Activated T-cell treated with anti-CD3 and anti-CD28 coated beads, Interleukin-2, amount 50 U/mL, for 72 hours (primary cell): ENCODE data around the gene FOXJ1. TPM values are rescaled to one million over a fixed set of nuclear protein-coding genes. Genes with fewer than 3 reads are reported as not detected.
"Not testable (repeated sequence)": the region's sequence is repeated elsewhere in the genome, so short reads cannot be mapped to it uniquely, and the experiment has no call there.

Experiments used
- ATAC-seq, 2 donors: fragments of 150-1000 bp; cut with Tn5 transposase; replicated peaks in 1 of 2; 2 replicates each; pipeline ENCODE4 v1.10.0; 2021; ENCODE audit warnings: moderate library complexity in 2 of 2, mild to moderate bottlenecking in 1 of 2
- DNase-seq, 2 donors: peaks; one replicate each; pipeline ENCODE4 v3.0.0; 2021 to 2022; ENCODE audit warnings: mixed read lengths in 1 of 2
- H3K27ac Mint-ChIP-seq: one replicate; pipeline ENCODE4 v1.8.0; 2022; ENCODE audit warnings: mild to moderate bottlenecking, moderate library complexity, mixed read lengths
- H3K27me3 Mint-ChIP-seq: one replicate; pipeline ENCODE4 v1.8.0; 2022; ENCODE audit warnings: low read depth, mixed read lengths
- H3K36me3 Mint-ChIP-seq, 2 donors: one replicate each; pipeline ENCODE4 v1.8.0; 2022; ENCODE audit warnings: mixed read lengths in 2 of 2, mild to moderate bottlenecking in 1 of 2; ENCODE audit not compliant: insufficient read depth in 2 of 2
- H3K4me1 Mint-ChIP-seq: one replicate; pipeline ENCODE4 v1.8.0; 2022; ENCODE audit warnings: low read depth, mixed read lengths
- H3K4me3 Mint-ChIP-seq, 2 donors: one replicate each; pipeline ENCODE4 v1.8.0; 2022; ENCODE audit warnings: mild to moderate bottlenecking in 2 of 2, mixed read lengths in 2 of 2, moderate library complexity in 2 of 2
- H3K9me3 Mint-ChIP-seq, 2 donors: one replicate each; pipeline ENCODE4 v1.8.0; 2022; ENCODE audit warnings: mixed read lengths in 2 of 2
- total RNA-seq, 2 donors: library from RNA; stranded (reverse); gene quantifications; one replicate each; pipeline ENCODE4 v1.2.3, GENCODE V29; 2022

Gene FOXJ1, protein sequence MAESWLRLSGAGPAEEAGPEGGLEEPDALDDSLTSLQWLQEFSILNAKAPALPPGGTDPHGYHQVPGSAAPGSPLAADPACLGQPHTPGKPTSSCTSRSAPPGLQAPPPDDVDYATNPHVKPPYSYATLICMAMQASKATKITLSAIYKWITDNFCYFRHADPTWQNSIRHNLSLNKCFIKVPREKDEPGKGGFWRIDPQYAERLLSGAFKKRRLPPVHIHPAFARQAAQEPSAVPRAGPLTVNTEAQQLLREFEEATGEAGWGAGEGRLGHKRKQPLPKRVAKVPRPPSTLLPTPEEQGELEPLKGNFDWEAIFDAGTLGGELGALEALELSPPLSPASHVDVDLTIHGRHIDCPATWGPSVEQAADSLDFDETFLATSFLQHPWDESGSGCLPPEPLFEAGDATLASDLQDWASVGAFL
- 1 to 10 TPM; 1.4 to 1.5 TPM for total RNA-seq

DNA sequence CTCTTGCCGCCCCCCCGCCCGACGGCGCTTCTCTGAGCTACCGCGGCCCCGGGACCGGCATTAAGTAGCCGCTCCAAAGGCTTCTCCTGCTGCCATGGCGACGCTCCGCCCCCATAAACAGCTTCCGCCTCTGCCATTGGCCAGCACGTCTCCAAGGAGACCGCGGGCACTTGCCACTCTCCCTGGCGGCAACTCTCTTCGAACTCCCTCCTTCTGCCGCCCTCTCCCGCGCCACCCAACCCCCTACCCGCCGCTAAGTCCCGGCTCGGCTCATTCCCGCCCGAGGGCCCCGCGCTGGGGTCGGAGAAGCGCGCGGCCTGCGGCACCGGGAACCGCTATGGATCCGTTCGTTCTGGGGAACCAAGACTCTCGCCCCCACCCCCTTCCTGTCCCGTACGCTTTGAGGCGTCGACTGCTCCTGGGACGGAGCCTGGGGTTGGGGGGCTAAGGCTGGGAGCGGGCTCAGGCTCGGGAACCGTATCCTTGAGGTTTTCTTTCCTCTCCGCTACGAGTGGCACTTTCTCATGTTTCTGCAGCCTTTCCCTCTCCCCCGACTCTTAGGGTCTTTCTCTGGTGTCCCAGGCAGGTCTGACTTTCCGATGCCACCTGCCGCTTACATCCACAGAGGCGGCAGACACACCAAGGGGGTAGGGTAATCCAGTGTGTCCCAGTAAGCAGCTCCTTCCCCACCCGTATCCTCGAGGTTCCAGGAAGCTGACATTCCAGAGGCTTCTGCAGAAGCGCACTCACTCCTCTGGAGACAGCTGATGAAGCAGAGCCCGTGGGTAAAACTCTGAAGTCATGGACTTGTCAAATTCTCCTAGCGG, at the start of gene FOXJ1:
Gene FOXJ1 (minus strand): TSS at position 34 of the 827 bp plus-strand sequence. CDS start 850 bp downstream, outside the sequence.
- H3K9me3 Mint-ChIP-seq, result no peaks in the 10 kb centered on the region
- H3K27ac Mint-ChIP-seq, result no peak within 1 kb of the TSS
- H3K36me3 Mint-ChIP-seq, result no peaks in the 10 kb centered on the region

DNA sequence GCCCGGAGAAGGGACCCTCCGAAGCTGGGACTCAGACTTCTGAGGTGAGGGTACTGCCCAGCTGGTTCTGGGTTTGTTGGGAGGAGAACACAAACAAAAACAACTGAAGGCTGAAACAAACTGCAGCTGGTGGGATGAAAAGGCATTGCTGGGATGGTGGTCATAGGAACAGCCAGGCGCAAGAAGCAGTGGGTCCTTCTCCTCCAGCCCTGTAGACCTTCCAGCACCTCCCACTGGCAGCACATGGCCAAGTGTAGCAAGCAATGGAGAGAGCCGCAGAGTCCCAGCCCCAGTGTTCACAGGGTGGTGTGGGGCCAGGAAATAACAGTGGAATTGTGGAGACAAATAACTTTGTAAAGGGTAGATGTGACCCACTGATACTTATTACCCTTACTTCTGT, 48.7 kb upstream of the FOXJ1 start:
- Mint-ChIP-seq H3K9me3 (no peaks in the 10 kb centered on the region), H3K4me3 (peak overlapping the region; percentile 66 to 80)

More for the DNA sequence above, at the start of gene FOXJ1:
- Mint-ChIP-seq H3K27me3 (no peaks in the 10 kb centered on the region), H3K4me1 (peaks cover 56% of the 10 kb centered on the region), H3K4me3 (peak within 1 kb of the TSS; percentile 80 to 81)
- peak; percentile 90 to 92 for DNase-seq
- peak; percentile 79 to 80 for ATAC-seq

DNA sequence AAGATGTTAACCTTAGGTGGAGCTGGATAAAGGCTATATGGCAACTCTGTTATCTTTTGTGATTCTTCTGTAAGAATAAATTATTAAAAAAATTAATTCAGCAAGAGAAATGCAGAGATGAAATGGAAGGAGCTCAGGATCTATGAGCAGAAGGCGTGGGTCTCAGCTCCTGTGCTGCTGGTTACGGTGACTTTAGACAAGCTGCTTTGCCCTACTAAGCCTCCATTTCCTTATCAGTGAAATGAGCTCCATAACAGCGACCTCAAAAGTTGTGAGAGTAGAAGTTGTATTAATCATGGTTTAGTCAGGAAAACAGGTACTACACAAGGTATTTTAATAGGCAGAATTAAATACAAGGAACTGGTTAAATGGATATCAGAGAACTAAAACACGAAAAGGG, 48.2 kb upstream of the FOXJ1 start:
- DNase-seq (no peak), ATAC-seq (no peak)
- Mint-ChIP-seq H3K27ac (peak overlapping the region; percentile 95), H3K36me3 (peaks cover 14 to 16% of the 10 kb centered on the region in 2 donors), H3K27me3 (no peaks in the 10 kb centered on the region), H3K4me3 (peak overlapping the region; percentile 66 to 80), H3K4me1 (peaks cover 96% of the 10 kb centered on the region), H3K9me3 (no peaks in the 10 kb centered on the region)

More for the DNA sequence above, 48.7 kb upstream of the FOXJ1 start:
- ATAC-seq, result no peak
- Mint-ChIP-seq H3K27ac (peak overlapping the region; percentile 95), H3K36me3 (peaks cover 11 to 20% of the 10 kb centered on the region in 2 donors), H3K4me1 (peaks cover 96% of the 10 kb centered on the region), H3K27me3 (no peaks in the 10 kb centered on the region)
- DNase-seq, result no peak

DNA sequence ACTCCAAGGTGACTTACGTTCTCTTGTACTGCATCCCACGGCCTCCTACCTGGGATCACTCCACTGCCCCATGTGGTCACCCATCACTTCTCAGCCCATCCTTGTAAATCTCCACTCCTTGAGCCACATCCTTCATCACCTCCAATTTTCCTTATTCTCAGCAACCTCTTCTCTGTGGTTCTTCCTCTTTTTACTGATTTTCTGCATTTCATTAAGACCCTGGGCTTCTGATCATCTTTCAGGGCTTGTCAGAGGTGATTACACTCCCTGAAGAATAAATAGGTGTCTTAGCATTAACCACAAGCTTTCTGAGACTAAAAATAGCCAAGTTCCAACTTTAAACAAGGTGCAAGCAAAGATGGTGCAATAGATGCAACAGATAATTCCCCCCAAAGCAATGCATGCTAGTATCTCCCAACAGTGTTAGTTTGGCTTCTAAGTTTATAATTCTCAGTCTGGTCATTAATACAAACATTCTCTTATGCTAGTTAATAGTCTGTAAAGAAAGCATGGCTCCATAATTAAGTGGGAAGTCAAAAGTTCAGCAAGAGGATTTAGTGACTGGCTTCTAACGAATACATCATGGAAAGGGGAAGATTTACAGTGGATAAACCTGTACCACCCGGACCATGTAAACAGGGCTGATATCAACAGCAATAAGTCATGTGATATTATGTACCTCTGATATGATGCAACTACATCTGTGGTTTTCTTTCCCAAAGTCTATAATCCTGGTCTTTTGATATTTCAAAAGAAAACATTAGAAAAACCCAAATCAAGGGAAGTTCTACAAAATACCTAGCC, 47.4 kb upstream of the FOXJ1 start:
- ATAC-seq (no peak), DNase-seq (no peak)
- peak overlapping the region; percentile 95 for H3K27ac Mint-ChIP-seq
- peak overlapping the region; percentile 46 to 76 for H3K4me3 Mint-ChIP-seq
- H3K9me3 Mint-ChIP-seq, result no peaks in the 10 kb centered on the region
- H3K36me3 Mint-ChIP-seq, result peaks cover 10 to 14% of the 10 kb centered on the region in 2 donors
- no peaks in the 10 kb centered on the region for H3K27me3 Mint-ChIP-seq
- peaks cover 89% of the 10 kb centered on the region for H3K4me1 Mint-ChIP-seq

DNA sequence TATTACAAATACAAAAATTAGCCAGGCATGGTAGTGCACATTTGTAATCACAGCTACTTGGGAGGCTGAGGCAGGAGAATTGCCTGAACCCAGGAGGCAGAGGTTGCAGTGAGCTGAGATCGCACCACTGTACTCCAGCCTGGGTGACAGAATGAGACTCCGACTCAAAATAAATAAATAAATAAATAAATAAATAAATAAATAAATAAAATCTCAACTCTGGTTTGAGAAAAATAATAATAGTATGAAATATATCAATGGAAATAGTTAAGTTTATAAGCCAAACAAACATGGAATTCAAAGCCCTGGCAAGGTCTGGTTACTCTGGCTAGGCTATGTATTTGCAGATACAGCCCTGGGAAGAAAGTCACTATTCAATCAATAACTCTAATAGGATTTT, 45.7 kb upstream of the FOXJ1 start:
- H3K4me1 Mint-ChIP-seq, result peaks cover 81% of the 10 kb centered on the region
- H3K9me3 Mint-ChIP-seq, H3K27me3 Mint-ChIP-seq, H3K4me3 Mint-ChIP-seq, DNase-seq, ATAC-seq: not testable (repeated sequence)
- H3K36me3 Mint-ChIP-seq, result peaks cover 13 to 15% of the 10 kb centered on the region in 2 donors
- peak overlapping the region; percentile 85 for H3K27ac Mint-ChIP-seq

DNA sequence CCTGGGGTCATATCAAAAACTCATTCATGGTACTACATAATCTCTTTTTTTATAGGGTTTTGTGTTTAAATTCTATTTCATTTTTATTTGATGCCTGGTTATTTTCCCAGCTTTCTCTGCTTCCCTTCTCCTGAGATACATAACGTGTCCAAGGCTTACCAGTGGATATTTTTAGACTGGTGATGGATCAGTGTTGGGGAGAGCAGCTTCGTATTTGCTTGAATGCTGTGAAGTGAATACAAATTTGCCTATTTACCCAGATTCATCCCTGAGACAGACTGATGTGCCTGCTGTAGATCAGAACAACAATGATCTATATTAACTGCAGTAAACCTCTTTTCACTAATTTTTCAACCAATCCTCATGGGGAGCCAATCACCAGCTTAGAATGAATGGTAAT, 43.2 kb upstream of the FOXJ1 start:
- Mint-ChIP-seq H3K27me3 (no peaks in the 10 kb centered on the region), H3K4me3 (no peak overlapping the region), H3K4me1 (peaks cover 81% of the 10 kb centered on the region), H3K36me3 (peaks cover 10 to 12% of the 10 kb centered on the region in 2 donors), H3K9me3 (no peaks in the 10 kb centered on the region), H3K27ac (peak overlapping the region; percentile 63)
- no peak for ATAC-seq
- no peak for DNase-seq

DNA sequence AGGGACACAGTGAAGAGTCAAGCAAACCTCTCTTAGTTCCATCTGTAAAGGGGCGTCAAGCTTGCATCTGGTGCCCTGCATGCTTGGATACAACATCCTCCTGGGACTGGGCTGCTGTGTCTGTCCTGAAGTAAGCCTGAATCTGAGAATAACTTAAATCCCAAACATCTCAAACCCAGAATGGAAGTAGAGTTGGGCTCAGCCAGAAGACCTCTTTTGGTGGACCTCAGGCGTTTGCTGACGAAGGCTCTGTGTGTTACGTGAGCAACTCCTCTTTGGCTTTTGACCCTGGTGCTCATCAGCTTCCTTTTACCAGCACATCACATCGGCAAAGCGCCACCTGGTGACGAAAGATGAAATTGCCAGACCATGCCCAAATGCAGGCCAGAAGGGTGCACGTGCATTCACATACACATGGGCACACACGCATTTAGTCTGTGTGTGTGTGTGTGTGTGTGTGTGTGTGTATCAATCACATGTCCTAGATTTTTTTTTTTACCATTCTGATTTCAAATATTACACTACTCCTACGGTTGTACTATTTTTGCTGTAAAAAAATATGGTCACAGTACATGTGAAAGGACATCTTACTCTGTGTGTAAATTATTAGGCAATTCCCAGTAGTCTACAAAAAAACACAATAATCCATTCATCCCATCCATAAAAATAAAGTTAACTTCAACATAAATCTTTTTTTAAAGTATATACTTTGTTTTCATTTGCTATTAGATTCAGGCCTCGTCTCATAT, 41.1 kb upstream of the FOXJ1 start:
- peak; percentile 76 for ATAC-seq
- peak; percentile 90 to 96 for DNase-seq
- H3K36me3 Mint-ChIP-seq, result peaks cover 3 to 7% of the 10 kb centered on the region in 2 donors
- no peaks in the 10 kb centered on the region for H3K9me3 Mint-ChIP-seq
- H3K4me3 Mint-ChIP-seq, result peak overlapping the region; percentile 48 to 61
- H3K27ac Mint-ChIP-seq, result peak overlapping the region; percentile 85
- H3K27me3 Mint-ChIP-seq, result no peaks in the 10 kb centered on the region
- peaks cover 78% of the 10 kb centered on the region for H3K4me1 Mint-ChIP-seq

DNA sequence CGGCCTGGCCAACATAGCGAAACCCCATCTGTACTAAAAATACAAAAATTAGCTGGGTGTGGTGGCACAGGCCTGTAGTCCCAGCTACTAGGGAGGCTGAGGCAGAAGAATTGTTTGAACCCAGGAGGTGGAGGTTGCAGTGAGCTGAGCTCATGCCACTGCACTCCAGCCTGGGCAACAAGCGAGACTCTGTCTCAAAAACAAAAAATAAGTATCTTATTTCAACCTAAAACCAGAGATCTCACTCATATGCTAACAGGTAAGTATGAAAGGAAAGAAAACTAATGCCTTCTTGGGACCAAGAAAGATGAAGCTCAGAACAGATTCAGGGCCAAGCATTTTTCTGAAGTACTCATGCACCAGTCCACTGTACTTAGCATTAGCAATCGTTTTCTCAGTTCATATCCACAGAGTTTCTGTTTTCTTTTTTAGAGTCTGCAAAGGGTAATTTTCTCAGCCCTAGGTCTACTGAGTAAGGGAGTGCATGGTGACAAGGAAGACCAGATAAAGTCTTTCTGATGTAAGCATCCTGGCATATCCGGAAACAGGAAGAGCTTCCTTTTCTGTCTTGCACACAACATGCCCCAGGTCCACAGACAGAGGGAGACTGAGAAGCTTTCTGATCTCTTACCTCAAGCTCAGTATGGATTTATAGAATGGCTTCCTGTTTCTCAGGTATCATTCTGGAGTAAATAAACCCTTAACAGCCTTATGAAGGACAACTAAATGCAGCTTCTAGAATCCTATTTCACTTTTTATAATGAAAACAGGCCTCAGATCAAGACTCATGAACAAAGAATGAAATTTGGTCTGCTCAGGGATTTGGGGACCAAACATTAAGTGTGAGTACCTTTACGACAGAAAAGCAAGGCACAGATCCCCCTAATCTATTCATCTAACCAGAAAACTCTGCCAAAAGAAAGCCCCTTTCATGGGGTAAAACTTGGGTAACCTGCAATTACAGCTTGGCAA, 38.7 kb upstream of the FOXJ1 start:
- Mint-ChIP-seq H3K36me3 (peaks cover 3 to 6% of the 10 kb centered on the region in 2 donors), H3K9me3 (no peaks in the 10 kb centered on the region), H3K27me3 (no peaks in the 10 kb centered on the region), H3K27ac (peak overlapping the region; percentile 100), H3K4me3 (peak overlapping the region; percentile 76 to 97), H3K4me1 (peaks cover 61% of the 10 kb centered on the region)
- peak; percentile 83 to 87 for ATAC-seq
- peak; percentile 49 to 55 for DNase-seq

DNA sequence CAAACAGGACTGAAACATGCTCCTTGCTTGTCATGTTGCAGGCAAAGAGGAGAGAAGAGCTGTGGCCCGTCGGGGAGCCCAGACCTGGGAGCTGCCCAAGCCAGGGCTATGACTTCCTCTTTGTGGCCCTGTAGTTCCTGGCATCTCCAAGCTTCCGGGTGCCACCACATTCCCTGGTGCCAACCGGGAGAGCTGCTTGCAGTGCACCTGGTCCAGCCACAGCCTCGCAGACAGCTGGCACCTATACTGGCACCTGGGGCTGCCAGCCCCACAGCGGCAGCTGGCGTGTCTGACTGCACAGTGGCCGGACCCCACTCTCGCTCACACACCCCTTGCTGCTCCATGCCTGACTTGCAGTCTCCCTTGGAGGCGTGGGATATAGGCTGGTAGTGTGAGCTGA, 37.1 kb upstream of the FOXJ1 start:
- H3K4me1 Mint-ChIP-seq, result peaks cover 54% of the 10 kb centered on the region
- ATAC-seq (no peak), DNase-seq (no peak)
- H3K27me3 Mint-ChIP-seq, result no peaks in the 10 kb centered on the region
- peak overlapping the region; percentile 100 for H3K27ac Mint-ChIP-seq
- H3K4me3 Mint-ChIP-seq, result no peak overlapping the region
- H3K36me3 Mint-ChIP-seq, result peaks cover 3% of the 10 kb centered on the region in 2 donors
- H3K9me3 Mint-ChIP-seq, result no peaks in the 10 kb centered on the region

DNA sequence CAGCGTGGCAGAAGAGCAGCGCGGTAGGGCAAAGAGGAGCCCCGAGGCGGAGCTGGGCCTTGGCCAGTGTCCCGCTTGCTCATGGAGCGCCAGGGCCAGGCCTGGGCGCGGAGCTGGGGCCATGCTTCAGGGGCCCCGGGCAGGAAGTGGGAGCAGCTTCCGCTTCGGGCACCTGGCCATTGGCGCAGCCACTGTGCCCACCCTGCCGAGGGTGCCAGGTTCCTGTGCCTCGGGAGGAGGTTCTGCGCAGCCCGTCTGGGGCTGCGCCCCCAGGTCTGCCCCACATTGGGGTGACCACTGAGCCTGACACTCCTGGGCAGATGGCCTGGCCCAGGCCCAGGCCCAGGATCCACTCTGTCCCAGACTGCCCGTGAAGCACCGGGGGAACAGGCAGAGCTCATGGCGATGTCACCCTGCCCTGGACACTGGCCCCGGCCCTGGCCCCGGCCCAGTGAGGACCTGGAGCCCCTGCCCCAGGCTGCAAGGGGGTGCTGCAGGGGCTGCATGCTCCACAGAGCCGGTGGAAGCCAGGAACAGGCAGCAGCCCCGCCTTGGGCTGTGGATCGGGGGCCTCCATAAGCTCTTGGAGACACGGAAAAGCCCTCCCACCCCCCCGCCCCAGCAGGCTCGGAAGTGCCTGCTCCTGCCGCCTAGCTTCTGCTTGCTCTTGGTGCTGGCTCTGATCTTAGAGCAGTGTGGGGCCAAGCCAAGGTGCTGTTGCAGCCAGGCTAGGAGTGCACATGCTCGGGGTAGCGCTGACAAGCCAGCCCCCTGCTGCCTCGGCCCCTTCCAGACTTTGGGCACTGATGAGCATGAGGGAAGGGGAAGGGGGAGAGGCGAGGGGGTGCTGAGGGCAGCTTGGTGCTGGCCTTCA, 35.9 kb upstream of the FOXJ1 start:
- no peak overlapping the region for H3K27ac Mint-ChIP-seq
- H3K4me1 Mint-ChIP-seq, result peaks cover 52% of the 10 kb centered on the region
- H3K9me3 Mint-ChIP-seq, result no peaks in the 10 kb centered on the region
- DNase-seq, result no peak
- H3K4me3 Mint-ChIP-seq, result no peak overlapping the region
- H3K36me3 Mint-ChIP-seq, result peaks cover under 1 to 2% of the 10 kb centered on the region in 2 donors
- H3K27me3 Mint-ChIP-seq, result no peaks in the 10 kb centered on the region
- ATAC-seq, result no peak
